Anterior cingulate cortex (tissue), 58 donors: ENCODE results near the gene KDM4D.
"Not testable (repeated sequence)": the region's sequence is repeated elsewhere in the genome, so short reads cannot be mapped to it uniquely, and the experiment has no call there.

Source experiments
- DNase-seq, 58 donors: peaks; one replicate each; lab custom pipeline; 2025; lab: John Stamatoyannopoulos, UW

Gene KDM4D

GRCh38 chr11:95024958-95025357 lies 51.4 kb downstream of the KDM4D start, which contains the start of gene KDM4E:
KDM4E (plus strand) TSS chr11:95025258; CDS start chr11:95025558, 300 bp downstream.
- no peak for DNase-seq

DNA sequence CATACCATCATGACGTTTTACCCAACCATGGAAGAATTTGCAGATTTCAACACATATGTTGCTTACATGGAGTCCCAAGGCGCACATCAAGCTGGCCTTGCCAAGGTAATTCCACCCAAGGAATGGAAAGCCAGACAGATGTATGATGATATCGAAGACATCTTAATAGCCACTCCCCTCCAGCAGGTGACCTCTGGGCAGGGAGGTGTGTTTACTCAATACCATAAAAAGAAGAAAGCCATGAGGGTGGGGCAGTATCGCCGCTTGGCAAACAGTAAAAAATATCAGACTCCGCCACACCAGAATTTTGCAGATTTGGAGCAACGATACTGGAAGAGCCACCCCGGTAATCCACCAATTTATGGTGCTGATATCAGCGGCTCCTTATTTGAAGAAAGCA lies 52.1 kb downstream of the KDM4D start:
- DNase-seq = not testable (repeated sequence)

GRCh38 chr11:95028357-95028756 lies 54.8 kb downstream of the KDM4D start:
- no peak for DNase-seq

DNA sequence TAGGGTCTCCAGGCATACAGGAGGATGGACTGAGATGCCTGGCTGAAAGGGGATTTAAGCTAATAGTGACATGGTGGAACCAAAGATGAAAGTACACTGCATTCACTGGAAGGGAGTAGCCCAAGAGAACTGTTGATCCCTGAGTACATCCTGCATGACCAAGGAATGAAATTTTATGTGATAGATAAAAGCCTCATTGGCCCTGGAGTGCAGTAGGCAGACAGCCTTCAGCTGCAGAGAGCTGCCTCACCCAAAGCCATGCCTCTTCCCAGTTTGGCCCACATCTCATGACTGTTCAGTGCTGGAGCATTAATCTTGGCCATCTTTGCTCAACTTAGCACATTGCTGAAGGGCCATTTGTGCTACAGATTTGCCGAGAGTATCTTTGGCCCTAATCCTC lies 59.5 kb downstream of the KDM4D start:
- no peak for DNase-seq

GRCh38 chr11:95035316-95035715 lies 61.8 kb downstream of the KDM4D start:
- DNase-seq = no peak

GRCh38 chr11:95037356-95038035 lies 64.0 kb downstream of the KDM4D start:
- DNase-seq = not testable (repeated sequence)

GRCh38 chr11:95042239-95042638 lies 68.7 kb downstream of the KDM4D start:
- no peak for DNase-seq

DNA sequence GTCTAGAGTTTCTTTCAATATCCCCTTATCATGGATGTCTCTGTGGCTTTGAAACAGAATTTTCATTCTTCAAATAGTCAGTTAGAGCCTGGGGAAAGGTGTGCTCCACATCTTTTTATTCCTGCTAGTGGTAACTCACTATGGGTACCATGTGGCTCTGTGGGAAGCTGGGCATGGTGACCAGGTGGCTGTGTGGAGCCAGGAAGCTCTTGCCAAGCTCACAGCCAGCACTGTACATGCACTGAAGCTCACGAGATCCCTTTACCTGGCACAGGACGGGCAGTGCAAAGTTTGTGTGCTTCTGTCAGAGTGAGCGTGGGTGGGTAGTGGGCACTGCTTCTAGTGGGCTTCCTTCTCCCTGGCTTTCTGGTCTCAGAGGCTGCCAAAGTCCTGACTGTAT lies 69.4 kb downstream of the KDM4D start:
- DNase-seq = no peak

DNA sequence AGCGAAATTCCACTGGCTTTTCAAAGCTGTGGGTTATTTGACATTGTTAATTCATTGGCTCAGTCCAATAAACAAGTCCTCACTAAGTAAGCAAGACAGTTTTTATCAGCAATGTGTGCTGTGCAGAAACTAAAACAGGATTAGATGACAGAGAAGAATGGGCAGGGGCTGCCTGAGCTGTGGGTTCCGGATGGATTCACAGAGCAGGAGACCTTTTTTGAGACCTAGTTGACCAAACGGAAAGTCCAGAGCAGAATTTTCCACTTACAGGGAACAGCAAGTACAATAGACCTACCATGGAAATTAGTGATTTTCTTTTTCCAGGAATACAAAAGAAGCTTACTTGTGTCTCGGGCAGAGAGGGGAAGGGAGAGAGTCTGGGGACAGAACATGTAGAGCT lies 70.5 kb downstream of the KDM4D start:
- DNase-seq = no peak

- no peak for DNase-seq
Observed at GRCh38 chr11:95045812-95046211, 72.3 kb downstream of the KDM4D start.
